Body of pancreas (tissue), 4 donors: ENCODE results near the gene CAMTA1.

Source experiments
- POLR2A ChIP-seq, 3 donors: fragments of 450-650 bp; IDR thresholded peaks; one replicate each; pipeline ENCODE4 v1.6.1; 2016; ENCODE audit warnings: antibody characterized with exemption in 3 of 3, mild to moderate bottlenecking in 2 of 3
- TF ChIP-seq, protein P1 (sequence below), 7 experiments: fragments of 450-650 bp in 4 of 7; fragments of 200-600 bp in 3 of 7; sonication (generic) in 3 of 7; IDR thresholded peaks; one replicate each; pipeline ENCODE4 v1.5.1; 2016 to 2019; ENCODE audit warnings: antibody characterized with exemption in 7 of 7

DNA sequence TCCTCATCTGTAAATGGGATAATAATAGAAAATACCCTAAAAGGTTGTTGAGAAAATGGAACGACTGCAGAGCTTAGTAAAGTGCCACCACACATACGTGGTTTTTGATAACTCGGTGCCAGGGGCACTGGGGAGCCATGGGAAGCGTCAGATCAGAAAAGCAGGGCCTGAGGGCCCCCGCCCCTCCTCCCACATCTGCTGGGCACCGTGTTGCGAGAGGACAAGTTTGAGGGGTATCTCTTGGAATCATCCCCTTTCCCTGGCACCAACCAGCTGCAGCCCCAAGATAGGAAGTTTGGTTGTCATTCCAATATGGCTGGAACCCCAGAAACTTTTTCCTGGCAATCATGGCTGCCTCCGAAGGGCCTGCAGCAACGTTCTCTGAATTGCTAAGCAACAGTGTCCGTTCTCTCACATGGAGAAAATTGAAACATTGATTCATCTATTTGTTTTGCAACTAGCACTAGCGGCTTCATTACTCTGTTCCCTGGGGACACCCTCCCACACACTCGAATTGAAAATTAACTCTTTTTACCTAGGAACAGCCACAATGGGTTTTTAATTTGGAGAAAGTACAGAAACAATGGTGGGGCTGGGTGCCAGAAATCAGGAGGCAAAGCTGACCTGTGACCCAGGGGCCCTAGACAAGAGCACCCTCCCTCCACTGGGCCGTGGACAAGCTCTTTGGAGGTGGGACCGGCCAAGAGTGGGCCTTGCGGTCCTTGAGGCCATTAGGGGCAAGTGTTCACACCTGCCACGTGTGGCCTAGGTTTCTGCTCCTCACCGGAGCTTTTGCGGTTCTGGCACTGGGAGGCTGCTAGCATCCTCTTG, 795.9 kb downstream of the CAMTA1 start:
- TF ChIP-seq, protein P1, sequence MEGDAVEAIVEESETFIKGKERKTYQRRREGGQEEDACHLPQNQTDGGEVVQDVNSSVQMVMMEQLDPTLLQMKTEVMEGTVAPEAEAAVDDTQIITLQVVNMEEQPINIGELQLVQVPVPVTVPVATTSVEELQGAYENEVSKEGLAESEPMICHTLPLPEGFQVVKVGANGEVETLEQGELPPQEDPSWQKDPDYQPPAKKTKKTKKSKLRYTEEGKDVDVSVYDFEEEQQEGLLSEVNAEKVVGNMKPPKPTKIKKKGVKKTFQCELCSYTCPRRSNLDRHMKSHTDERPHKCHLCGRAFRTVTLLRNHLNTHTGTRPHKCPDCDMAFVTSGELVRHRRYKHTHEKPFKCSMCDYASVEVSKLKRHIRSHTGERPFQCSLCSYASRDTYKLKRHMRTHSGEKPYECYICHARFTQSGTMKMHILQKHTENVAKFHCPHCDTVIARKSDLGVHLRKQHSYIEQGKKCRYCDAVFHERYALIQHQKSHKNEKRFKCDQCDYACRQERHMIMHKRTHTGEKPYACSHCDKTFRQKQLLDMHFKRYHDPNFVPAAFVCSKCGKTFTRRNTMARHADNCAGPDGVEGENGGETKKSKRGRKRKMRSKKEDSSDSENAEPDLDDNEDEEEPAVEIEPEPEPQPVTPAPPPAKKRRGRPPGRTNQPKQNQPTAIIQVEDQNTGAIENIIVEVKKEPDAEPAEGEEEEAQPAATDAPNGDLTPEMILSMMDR (IDR thresholded peaks at IDR 0.05): no peak
- TF ChIP-seq POLR2A (IDR thresholded peaks at IDR 0.05): no peak
